Thoracic aorta (tissue), 2 donors: ENCODE data around the gene HP. TPM values are rescaled to one million over a fixed set of nuclear protein-coding genes. Genes with fewer than 3 reads are reported as not detected.
"Not testable (repeated sequence)": the region's sequence is repeated elsewhere in the genome, so short reads cannot be mapped to it uniquely, and the experiment has no call there.

Source experiments
- ATAC-seq: fragments of 150-250 bp; one replicate; pipeline ENCODE4 v1.8.0; 2017; ENCODE audit warnings: low read depth; ENCODE audit not compliant: insufficient number of reproducible peaks, low FRiP score
- DNase-seq: peaks from one replicate; pipeline ENCODE4 v3.0.0-alpha.2; 2020; ENCODE audit warnings: low spot score
- H3K27ac ChIP-seq, 2 donors: fragments of 200-600 bp; sonication (generic); 1 replicate in 1 of 2; 2 replicates in 1 of 2; pipeline ENCODE4 v1.5.1; 2016; ENCODE audit warnings: mild to moderate bottlenecking in 2 of 2, moderate library complexity in 2 of 2
- H3K27me3 ChIP-seq: fragments of 200-600 bp; sonication (generic); replicated peaks from 2 replicates; pipeline ENCODE4 v1.6.0; 2016; ENCODE audit warnings: mild to moderate bottlenecking; ENCODE audit not compliant: insufficient read depth
- H3K36me3 ChIP-seq: fragments of 200-600 bp; sonication (generic); one replicate; pipeline ENCODE4 v1.5.1; 2016
- H3K4me1 ChIP-seq, 2 donors: fragments of 200-600 bp; sonication (generic); 1 replicate in 1 of 2; 2 replicates in 1 of 2; pipeline versions ENCODE4 v1.5.1 to v1.6.0; 2016; ENCODE audit warnings: low read depth in 2 of 2, mild to moderate bottlenecking in 1 of 2; ENCODE audit not compliant: control insufficient read depth in 1 of 2
- H3K4me3 ChIP-seq: fragments of 200-600 bp; sonication (generic); 2 replicates; pipeline ENCODE4 v1.5.1; 2016; ENCODE audit warnings: mild to moderate bottlenecking
- H3K9me3 ChIP-seq: fragments of 200-600 bp; sonication (generic); 2 replicates; pipeline ENCODE4 v1.5.1; 2016
- total RNA-seq, 2 donors: library from RNA; depleted of rRNA; stranded (reverse); fragments of >200 nt; gene quantifications; one replicate each; pipeline versions ENCODE4 v1.1.0 to v1.2.3, GENCODE V29; 2016
- TF ChIP-seq, protein P1 (sequence below): fragments of 200-600 bp; sonication (generic); IDR thresholded peaks from one replicate; pipeline ENCODE4 v1.5.1; 2019; ENCODE audit warnings: antibody characterized with exemption

Gene HP
- total RNA-seq, 2 donors from 2014 or later: 5.7 to 10.8 TPM

DNA sequence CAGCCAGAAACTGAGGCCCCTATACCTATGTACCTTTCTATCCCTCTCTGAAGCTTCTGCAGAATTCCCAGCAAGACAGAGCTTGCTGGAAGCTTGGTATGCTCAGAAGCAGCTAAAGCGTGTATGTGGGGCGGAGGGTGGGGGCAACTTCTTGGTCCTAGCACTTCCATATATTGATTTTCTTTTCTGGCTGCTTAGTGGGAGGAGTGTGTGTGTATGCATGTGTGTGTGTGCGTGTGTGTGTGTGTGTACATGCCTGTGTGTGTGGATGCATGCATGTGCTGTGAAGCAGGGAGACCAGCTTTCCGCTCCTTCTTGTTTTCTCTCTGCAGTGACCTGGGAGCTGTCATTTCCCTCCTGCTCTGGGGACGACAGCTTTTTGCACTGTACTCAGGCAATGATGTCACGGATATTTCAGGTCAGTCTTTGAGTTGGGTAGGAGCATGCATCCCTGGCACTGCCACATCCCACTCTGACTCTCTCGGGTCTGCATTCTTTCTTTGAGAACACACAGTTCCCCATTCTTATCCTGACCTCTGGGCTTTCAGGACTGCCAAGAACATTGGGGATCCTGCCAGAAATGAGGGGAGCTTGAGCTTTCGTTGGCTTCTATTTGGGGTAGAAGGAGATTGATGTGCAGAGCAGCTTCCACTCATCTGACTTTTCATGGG lies 19.4 kb downstream of the HP start:
- peaks cover 12 to 42% of the 10 kb centered on the region in 2 donors for H3K4me1 ChIP-seq
- ATAC-seq (peak; percentile 49), DNase-seq (peak; percentile 24)
- H3K27ac ChIP-seq: peak overlapping the region; percentile 64 to 78
- no peaks in the 10 kb centered on the region for H3K9me3 ChIP-seq
- no peaks in the 10 kb centered on the region for H3K27me3 ChIP-seq
- TF ChIP-seq, protein P1, sequence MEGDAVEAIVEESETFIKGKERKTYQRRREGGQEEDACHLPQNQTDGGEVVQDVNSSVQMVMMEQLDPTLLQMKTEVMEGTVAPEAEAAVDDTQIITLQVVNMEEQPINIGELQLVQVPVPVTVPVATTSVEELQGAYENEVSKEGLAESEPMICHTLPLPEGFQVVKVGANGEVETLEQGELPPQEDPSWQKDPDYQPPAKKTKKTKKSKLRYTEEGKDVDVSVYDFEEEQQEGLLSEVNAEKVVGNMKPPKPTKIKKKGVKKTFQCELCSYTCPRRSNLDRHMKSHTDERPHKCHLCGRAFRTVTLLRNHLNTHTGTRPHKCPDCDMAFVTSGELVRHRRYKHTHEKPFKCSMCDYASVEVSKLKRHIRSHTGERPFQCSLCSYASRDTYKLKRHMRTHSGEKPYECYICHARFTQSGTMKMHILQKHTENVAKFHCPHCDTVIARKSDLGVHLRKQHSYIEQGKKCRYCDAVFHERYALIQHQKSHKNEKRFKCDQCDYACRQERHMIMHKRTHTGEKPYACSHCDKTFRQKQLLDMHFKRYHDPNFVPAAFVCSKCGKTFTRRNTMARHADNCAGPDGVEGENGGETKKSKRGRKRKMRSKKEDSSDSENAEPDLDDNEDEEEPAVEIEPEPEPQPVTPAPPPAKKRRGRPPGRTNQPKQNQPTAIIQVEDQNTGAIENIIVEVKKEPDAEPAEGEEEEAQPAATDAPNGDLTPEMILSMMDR: no peak
- no peaks in the 10 kb centered on the region for H3K36me3 ChIP-seq
- peak overlapping the region; percentile 37 for H3K4me3 ChIP-seq

DNA sequence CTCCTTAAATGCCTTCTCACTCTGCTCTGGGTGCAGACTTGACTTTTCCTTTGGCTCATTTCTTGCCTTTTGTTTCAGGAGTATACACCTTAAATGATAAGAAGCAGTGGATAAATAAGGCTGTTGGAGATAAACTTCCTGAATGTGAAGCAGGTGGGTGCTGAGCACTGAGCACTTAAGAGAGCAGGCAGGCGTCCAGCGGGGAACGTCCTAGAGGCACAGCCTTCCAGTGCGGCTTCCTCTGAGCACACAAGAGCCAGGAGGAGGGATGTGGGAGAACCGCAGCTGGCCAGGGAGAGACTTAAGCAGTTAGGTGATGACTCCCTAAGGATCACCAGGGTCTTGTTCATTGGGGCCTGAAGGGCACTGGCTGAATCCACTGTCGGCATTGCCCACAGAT lies 20.8 kb downstream of the HP start:
- not testable (repeated sequence) for H3K36me3 ChIP-seq, H3K4me3 ChIP-seq, ATAC-seq, H3K27me3 ChIP-seq, DNase-seq, H3K9me3 ChIP-seq
- H3K4me1 ChIP-seq: peaks cover 12 to 42% of the 10 kb centered on the region in 2 donors
- peak overlapping the region; percentile 64 to 78 for H3K27ac ChIP-seq

DNA sequence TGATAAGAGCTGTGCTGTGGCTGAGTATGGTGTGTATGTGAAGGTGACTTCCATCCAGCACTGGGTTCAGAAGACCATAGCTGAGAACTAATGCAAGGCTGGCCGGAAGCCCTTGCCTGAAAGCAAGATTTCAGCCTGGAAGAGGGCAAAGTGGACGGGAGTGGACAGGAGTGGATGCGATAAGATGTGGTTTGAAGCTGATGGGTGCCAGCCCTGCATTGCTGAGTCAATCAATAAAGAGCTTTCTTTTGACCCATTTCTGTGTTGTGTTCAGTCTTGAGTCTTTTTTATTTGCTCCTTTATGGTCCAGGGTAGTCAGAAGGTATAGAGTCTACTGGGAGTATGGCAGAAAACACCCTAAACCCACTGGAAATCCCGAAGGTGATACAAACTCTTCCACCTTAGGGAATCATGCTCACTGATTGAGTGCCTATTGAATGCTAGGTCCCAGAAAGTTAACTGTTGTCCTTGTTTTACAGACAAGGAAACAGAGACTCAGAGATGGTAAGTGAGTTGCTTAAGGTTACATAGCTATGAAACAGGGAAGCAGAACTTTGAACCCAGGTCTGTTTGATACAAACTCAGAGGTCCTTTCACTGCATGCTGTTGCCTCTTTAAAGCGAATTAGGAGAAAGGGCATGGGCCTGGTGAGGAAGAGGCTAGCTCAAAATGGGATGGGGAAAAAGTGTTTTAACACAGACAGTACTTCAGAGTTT lies 22.8 kb downstream of the HP start:
- H3K36me3 ChIP-seq, H3K27ac ChIP-seq, H3K27me3 ChIP-seq, H3K4me3 ChIP-seq, H3K9me3 ChIP-seq, DNase-seq, ATAC-seq: not testable (repeated sequence)
- peaks cover 12 to 37% of the 10 kb centered on the region in 2 donors for H3K4me1 ChIP-seq

DNA sequence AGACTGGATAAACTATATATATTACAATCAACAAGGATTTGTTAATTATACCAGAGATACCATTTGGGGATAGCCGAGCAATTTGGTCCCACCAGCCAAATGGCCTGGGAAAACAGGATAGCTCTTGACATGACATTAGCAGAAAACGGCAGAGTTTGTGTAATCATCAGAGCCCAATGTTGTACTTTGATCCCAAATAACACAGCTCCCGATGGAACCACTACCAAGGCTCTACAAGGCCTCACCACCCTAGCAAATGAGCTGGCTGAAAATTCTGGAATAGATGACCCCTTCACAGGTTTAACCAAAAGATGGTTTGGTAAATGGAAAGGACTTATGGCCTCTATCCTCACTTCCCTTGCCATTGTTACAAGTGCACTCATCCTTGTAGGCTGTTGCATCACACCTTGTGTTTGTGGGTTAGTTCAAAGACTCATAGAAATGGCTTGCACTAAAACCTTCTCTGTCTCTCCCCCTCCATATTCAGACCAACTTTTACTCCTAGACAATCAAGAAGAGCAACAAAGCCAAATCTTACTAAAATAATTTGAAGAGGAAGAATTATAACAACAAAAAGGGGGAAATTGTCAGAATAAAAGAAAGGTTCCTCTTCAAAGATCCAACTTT lies 29.6 kb downstream of the HP start:
- Histone ChIP-seq H3K9me3 (peaks cover 2% of the 10 kb centered on the region), H3K27ac (no peak overlapping the region), H3K36me3 (peaks cover 37% of the 10 kb centered on the region), H3K4me3 (no peak overlapping the region), H3K4me1 (no peaks in the 10 kb centered on the region), H3K27me3 (no peaks in the 10 kb centered on the region)
- ATAC-seq: no peak
- TF ChIP-seq, protein P1: no peak
- DNase-seq: no peak

DNA sequence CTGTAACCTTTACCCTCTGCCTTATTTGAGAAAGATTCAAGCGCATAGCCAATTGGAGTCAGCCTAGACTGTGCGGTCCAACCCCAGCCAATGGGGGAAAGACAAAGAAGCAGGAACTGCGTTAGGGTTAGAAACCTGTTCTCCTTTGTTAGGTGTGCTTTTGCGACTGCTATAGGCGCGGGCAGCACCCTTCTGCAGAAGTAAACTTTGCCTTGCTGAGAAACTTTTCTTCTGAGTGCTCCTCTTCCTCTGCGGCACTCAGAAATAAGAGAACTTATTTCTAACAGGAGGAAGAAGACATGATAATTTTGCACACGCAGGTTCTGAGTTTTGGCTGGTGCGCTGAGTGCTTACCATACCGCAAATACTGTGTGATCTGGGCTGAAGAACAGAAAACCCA lies 30.1 kb downstream of the HP start:
- TF ChIP-seq, protein P1: no peak
- no peak overlapping the region for H3K4me3 ChIP-seq
- H3K9me3 ChIP-seq: peaks cover 2% of the 10 kb centered on the region
- ATAC-seq: no peak
- peaks cover 41% of the 10 kb centered on the region for H3K36me3 ChIP-seq
- H3K4me1 ChIP-seq: no peaks in the 10 kb centered on the region
- H3K27me3 ChIP-seq: no peaks in the 10 kb centered on the region
- DNase-seq: no peak
- no peak overlapping the region for H3K27ac ChIP-seq

DNA sequence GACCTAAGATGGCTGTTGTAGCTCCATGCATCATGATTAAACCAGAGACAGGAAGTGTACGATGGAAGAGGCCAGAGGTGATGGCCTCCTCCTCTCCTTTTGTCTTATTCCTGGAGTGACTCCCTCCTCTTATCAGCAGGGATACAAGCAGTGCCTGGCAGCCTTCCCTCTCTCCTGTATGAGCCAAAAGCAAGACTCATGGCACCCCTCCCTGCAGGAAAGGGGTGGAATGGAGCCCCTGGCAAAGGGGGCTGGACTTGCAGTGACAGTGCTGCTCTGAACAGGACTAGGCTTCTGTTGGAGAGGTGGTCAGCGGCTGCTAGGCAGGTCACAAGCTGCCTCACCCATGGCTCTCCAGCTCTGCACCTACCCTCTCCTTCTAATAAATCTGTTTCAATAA lies 30.7 kb downstream of the HP start:
- H3K27ac ChIP-seq: no peak overlapping the region
- H3K27me3 ChIP-seq: no peaks in the 10 kb centered on the region
- H3K36me3 ChIP-seq: peaks cover 46% of the 10 kb centered on the region
- TF ChIP-seq, protein P1: no peak
- no peak for ATAC-seq
- H3K4me3 ChIP-seq: no peak overlapping the region
- peaks cover 2% of the 10 kb centered on the region for H3K9me3 ChIP-seq
- no peaks in the 10 kb centered on the region for H3K4me1 ChIP-seq
- no peak for DNase-seq
